Omental fat pad (tissue), 4 donors: ENCODE results near the gene CDC42BPB. TPM values are rescaled to one million over a fixed set of nuclear protein-coding genes. Genes with fewer than 3 reads are reported as not detected.

ENCODE experiments used
- ATAC-seq: fragments of 150-250 bp; one replicate; pipeline ENCODE4 v1.9.1; 2016; ENCODE audit warnings: mild to moderate bottlenecking, moderate library complexity; ENCODE audit not compliant: low FRiP score
- DNase-seq: peaks from one replicate; pipeline ENCODE4 v3.0.0-alpha.2; 2019; ENCODE audit warnings: low spot score
- total RNA-seq, 4 donors: library from RNA; depleted of rRNA; stranded (reverse); fragments of >200 nt; gene quantifications; one replicate each; pipeline ENCODE4 v1.1.0, GENCODE V29; 2016
- TF ChIP-seq, protein P1 (sequence below), 3 donors: fragments of 450-650 bp; IDR thresholded peaks; one replicate each; pipeline ENCODE4 v1.5.1; 2016 to 2017; ENCODE audit warnings: antibody characterized with exemption in 3 of 3, mild to moderate bottlenecking in 3 of 3, moderate library complexity in 2 of 3

CDC42BPB gene
- total RNA-seq, 4 donors from 2014 or later = 63.7 to 131 (median 113) TPM

DNA sequence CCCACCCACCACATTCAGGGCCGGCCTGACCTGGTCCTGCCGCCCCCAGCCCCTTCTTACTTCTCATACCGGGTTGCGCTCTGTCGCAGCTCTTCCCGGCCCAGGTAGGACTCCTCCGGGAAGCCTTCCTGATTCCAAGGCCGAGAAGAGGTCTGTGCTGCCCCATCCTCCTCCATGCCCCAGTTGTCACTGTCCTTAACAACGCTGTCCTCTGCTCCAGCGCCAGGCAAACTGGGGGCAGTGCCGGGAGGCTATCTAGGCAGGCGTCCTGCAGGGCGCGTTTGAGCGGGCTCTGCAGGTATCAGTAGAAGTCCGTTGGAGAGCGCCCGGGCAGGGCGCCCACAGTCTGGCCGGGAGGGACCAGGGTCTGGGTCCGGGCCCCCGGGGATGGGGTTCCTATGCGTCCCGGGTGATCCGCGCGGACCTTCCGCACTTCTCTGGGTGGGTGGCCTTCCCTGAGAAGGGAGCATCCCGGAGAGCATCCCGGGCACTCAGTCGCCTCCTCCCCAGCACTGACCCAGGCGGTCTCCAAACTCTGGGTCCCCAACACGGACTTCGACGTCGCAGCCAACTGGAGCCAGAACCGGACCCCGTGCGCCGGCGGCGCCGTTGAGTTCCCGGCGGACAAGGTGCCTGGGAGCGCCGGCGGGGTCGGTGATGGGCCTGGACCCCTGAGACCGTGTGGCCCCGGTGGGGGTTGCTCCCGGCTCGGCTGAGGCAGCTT is 134.0 kb downstream of the CDC42BPB start:
- ATAC-seq = no peak
- no peak for DNase-seq
- TF ChIP-seq, protein P1, sequence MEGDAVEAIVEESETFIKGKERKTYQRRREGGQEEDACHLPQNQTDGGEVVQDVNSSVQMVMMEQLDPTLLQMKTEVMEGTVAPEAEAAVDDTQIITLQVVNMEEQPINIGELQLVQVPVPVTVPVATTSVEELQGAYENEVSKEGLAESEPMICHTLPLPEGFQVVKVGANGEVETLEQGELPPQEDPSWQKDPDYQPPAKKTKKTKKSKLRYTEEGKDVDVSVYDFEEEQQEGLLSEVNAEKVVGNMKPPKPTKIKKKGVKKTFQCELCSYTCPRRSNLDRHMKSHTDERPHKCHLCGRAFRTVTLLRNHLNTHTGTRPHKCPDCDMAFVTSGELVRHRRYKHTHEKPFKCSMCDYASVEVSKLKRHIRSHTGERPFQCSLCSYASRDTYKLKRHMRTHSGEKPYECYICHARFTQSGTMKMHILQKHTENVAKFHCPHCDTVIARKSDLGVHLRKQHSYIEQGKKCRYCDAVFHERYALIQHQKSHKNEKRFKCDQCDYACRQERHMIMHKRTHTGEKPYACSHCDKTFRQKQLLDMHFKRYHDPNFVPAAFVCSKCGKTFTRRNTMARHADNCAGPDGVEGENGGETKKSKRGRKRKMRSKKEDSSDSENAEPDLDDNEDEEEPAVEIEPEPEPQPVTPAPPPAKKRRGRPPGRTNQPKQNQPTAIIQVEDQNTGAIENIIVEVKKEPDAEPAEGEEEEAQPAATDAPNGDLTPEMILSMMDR (IDR thresholded peaks at IDR 0.05) = no peak

DNA sequence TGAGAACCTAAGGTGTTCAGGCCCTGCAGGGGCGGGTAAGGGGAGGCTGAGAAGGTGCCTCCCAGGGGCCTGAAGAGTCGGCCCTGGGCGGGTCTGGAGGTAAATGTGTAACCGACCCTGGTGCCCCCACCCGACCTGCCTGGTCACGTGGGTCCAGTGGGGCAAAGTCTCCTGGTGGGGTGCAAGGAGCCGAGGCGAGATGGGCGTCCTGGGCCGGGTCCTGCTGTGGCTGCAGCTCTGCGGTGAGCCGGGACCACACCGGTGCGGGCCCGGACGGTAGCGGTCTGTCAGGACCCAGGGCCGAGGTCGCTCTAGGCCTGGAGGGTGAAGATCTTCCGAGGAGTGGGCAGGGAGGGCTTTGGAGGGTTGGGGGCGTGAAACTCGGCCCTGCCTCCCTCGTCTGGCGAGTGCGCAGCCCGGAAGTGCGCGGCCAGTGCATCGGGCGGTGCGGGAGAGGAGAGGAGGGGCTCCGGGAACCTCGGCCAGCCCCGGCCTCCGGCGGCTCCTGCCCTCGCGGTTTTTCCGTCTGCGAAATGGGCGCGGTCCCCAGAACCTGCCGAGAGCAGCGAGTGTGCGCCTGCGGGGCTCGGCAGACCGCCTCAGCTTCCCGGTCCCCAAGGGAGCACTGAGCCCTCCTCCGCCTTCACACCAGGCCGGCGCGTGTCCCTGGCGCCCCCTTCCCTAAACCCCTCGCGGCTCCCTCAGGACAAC is 134.7 kb downstream of the CDC42BPB start, which contains the start of gene AMN:
Gene AMN, plus strand, starts transcription at position 174 of the 711 bp plus-strand sequence. Its CDS starts 26 bp downstream, at position 200.
- no peak for ATAC-seq
- TF ChIP-seq, protein P1 (IDR thresholded peaks at IDR 0.05) = no peak
- no peak for DNase-seq

DNA sequence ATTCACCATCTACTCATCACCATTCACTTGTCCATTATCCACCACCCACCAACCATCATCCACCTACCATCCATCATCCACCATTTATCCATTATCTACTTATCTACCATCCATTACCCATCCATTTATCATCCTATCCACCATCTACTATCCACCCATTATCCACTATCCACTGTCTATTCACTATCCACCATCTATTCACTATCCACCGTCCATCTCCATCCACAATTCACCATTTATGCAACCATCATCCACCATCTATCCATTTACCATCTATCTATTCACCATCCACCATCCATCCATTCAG is 136.4 kb downstream of the CDC42BPB start:
- ATAC-seq (no peak), DNase-seq (no peak)
- TF ChIP-seq, protein P1 (IDR thresholded peaks at IDR 0.05) = no peak

DNA sequence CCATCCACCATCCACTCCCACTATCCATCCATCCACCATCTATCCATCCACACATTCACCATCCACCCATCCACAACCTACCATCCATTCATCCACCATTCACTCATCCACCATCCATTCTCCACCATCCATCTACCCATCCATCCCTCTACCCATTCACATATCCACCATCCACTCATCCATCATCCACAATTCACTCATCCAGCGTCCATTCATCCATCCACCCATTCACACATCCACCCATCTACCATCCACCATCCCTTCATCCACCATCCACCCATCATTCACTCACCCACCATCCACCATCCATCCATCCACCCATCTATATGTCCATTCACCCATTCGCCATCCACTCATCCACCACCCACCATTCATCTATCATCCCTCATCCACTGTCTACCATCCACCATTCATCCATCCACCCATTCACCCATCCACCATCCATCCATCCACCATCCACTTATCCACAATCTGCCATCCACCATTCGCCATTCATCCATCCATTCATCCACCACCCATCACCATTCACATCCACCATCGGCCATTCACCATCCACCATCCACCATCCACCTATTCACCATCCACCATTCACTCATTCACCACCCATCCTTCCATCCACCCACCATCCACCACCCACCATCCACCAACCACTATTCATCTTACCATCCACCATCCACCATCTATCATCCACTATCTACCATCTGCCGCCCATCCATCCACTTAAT is 136.9 kb downstream of the CDC42BPB start:
- ATAC-seq (no peak), DNase-seq (no peak)
- TF ChIP-seq, protein P1 (IDR thresholded peaks at IDR 0.05) = no peak

DNA sequence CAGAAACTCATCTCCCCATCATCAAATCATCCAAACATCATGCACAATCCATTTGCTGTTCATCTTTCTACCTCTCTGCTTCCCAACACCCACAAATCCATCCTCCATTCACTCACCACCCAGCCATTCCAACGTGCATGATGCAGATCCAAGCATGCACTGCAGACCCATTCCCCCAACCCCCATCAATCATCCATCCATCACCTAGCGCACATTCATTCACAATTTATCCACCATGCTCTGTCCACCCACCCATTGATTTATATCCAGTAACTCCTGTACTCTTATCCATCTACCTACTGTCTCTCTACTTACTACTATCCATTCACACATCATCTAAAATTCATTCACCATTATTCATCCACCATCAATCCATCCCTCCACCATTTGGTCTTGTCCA is 138.9 kb downstream of the CDC42BPB start:
- ATAC-seq (no peak), DNase-seq (no peak)
- TF ChIP-seq, protein P1 (IDR thresholded peaks at IDR 0.05) = no peak

DNA sequence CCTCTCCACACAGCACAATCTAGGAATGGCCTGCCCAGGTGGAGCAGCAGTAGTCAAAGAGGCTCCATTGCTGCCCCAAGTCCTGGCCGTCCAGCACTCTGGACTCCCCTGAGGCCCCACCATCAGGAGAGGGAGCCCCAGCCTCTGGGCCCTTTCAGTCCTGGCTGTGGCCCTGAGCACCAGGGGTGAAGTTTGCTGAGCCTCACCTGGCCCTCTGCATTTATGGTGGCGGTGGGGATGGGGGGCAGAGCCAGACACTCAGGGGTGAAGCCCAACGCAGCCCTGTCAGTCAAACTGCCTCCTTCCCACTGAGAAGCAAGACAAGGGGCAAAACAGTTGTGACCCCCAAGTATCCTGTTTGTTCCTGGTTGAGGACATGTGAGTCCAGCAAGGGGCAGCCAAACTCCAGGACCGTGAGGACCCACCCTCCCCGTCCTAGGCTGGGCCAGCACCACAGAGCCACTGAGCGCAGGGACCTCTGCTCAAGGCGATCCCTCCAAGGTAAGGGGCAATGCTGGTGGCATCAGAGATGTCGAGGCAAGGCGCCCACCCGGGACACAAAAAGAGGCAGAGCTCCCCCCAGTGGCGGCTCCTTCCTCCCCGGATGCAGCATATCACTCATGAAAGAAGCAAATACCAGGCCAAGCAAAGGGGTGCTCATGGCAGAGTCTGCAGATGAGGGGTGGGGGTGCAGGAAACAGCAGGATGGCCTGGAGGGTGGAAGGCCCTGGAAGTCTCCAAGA is 139.7 kb downstream of the CDC42BPB start:
- peak; percentile 56 for DNase-seq
- TF ChIP-seq, protein P1 (IDR thresholded peaks at IDR 0.05) = peak in 1 of 3 donors; percentile 22
- ATAC-seq = no peak
